GM18861 (cell line): ENCODE measurements around the gene ALDH18A1.
"Not testable (repeated sequence)": the region's sequence is repeated elsewhere in the genome, so short reads cannot be mapped to it uniquely, and the experiment has no call there.

Experiments used
- ATAC-seq: cut with Tn5 transposase; IDR thresholded peaks from one replicate; pipeline ENCODE4 v1.9.1; 2021; ENCODE audit not compliant: unreplicated experiment

ALDH18A1 gene

DNA sequence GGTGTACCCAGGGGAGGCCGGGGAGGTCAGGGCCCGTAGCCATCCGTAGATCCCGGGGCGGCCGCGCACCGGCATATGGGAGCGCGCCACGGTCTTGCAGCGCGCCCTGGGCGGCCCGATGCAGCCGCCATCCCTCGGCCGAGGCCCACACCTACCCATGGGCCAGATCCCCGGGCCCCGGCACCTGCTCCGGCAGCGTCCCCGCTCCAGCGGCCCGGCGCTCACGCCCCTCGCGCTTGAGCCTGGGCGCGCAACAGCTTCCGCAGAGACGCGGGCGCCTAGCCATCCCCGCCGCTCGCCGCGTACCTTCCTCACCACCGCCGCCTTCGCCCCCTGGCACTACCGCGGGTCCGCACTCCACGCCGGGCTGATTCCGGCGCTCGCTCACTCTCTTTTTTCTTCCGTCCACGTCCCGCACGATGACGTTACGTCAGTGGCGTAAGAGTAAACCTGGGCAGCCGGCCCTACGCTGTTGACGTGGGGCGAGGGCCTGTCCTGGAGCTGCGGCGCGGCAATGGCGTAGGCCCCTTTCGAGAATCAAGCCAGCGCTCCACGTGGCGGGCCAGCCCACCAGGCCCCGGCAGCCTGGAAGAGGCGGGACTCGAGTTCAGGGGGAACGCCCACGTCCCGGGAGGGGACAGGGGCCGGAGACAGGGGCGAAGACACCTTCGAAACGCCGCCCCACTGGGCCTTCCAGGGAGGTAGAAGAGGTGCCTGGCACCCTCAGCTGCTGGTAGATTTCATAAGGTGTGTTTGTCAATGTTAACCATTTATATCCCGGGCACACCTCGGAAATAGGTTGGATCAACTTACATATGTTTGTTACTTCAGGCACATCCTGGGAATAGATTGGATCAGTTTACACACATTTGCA, at the start of gene ALDH18A1:
Gene ALDH18A1, minus strand, starts transcription at position 421 of the 874 bp plus-strand sequence. CDS start 3,334 bp downstream, outside the sequence.
- peak; percentile 88 for ATAC-seq

DNA sequence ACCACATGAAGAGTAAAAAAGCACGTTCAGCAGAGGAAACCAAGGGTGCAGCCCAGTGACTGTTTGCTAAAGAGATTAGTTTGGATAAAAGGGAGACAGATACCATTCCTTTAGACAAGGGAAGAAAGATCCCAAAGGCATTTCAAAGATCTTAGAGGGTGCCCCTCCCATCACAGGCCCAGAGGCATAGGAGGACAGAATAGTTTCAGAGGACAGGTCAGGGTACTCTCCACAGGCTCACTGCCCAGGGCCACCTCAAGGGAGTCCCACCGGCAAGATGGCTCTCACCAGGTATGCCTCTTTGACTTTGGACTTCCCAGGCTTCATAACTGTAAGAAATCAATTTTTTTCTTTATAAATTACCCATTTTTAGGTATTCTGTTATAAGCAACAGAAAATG, 41.9 kb upstream of the ALDH18A1 start:
- no peak for ATAC-seq

DNA sequence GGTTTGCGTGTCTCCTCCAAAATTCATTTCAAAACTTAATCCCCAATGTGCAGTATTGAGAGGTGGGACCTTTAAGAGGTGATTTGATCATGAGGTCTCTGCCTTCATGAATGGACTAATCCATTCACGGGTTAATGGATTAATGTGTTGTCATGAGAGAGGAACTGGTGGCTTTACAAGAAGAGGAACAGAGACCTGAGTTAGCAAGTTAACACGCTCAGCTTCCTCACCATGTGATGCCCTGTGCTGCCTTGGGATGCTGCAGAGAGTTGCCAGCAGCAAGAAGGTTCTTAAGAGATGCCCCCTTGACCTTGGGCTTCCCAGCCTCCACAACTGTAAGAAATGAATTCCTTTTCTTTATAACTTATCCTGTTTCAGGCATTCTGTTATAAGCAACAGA, 40.9 kb upstream of the ALDH18A1 start:
- ATAC-seq = no peak

DNA sequence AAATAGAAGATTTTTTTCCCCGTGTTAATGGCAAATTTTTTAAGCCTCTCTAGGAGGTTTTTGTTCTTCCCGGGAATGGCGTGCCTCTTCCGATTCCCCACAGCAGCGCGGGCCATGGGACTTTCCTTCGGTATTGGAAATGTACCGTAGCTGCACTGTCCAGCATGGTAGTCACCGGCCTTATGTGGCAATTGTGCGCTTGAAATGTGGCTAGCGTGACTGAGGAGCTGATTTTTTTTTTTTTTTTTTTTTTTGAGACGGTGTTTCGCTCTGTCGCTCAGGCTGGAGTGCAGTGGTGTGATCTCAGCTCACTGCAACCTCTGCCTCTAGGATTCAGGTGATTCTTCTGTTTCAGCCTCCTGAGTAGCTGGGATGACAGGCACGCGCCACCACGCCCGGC, 38.2 kb upstream of the ALDH18A1 start:
- no peak for ATAC-seq

DNA sequence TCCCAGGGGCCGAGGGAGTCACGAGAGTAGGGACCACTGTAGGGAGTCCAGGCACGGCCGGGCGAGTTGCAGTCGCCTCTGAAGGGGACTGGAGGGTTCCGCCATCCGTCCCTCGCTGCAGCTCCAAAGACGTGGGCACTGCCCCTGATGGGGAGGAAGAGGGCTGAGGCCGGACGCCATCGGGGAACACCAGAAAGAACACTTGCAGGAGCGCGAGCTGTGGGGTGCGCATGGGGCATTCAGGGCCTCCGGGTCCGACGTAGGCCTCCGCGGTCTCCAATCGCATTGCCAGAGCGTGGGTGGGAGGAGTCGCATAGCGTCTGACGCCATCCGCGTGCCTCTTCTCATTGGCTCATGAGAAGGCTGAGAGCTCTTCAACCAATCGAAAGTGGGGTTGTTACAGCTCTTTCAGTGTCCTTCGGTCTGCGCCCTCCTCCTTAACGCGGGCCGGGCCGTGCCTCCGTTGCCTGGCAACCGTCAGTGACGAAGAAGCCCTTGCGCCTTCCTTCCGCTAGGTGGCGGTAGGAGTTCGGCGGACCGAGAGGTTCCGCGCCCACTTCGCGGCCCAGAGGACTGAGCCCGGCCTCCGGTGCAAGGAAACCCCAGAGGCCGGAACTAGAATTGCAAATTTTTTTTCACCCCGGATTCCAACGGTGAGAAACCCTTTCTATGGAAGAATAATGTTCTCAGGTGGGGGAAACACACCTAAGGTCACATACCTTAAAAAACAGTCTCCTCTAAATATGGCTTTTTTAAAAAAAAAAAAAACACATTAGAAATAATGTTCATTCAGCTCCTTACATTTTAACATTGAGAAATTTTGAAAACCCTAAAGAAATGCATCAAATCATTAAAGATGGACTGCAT, 37.4 kb upstream of the ALDH18A1 start, which contains the start of gene TCTN3:
Gene TCTN3, minus strand, starts transcription at position 260 of the 867 bp plus-strand sequence. Its CDS starts 28 bp downstream, at position 232.
- peak; percentile 98 for ATAC-seq

DNA sequence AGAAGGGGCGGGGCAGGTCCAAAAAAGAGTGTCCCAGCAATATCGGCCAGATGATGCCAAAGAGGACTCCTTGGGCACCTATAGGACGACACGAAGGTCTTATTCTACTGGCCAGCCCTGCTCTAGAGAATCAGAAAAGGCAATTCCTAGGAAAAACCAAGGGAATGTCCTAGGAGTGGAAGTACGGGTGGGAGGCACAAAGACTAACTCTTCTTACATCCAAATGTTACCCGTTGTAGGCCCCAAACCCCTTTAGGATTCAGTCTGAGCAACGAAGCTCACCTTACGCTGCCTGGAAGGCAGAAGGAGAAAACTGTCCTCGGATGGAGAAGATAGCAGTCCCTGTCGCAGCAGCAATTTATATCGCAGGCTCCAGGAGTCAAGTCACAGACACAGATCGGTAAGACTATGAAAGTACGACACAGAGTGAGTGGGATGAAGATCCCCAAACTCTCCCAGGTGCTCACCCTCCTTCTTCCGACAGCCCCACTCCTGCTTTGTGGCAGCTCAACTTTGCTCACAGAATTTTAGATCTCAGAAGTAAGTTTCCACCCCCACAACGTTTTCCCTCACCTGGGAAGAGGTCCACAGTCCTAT, 36.7 kb upstream of the ALDH18A1 start:
- ATAC-seq = no peak

DNA sequence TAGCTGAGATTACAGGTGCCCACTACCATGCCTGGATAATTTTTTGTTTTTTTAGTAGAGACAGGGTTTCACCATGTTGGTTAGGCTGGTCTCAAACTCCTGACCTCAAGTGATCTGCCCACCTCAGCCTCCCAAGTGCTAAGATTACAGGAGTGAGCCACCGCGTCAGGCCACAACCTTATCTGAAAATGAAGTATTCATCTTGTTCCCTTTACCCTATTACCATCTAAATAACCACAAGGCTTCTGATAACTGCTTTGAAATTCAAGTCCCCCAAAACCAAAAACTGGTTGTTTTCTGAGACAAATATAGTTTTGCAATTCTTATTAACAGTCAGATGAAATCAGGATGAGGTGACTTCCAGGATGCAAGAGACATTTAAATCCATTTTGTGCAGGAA, 34.8 kb upstream of the ALDH18A1 start:
- ATAC-seq = no peak

DNA sequence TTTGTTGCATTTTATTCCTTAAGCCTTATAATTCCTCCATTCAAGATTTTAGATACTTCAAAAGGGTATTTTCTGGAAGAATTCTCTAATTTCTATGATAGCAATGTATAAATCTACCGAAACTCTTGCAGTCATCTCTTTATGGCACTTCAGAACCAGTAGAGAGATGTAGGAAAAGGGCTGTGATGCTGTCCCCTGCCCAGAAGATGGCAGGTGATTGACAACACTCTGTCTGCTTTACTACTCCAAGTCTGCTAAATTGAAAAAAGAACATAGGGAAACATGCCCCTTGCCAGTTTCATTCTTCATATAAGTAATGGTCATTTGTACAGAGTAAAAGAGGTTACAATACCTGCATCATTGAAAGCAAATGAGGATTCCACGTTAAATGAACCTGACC, 32.1 kb upstream of the ALDH18A1 start:
- no peak for ATAC-seq

DNA sequence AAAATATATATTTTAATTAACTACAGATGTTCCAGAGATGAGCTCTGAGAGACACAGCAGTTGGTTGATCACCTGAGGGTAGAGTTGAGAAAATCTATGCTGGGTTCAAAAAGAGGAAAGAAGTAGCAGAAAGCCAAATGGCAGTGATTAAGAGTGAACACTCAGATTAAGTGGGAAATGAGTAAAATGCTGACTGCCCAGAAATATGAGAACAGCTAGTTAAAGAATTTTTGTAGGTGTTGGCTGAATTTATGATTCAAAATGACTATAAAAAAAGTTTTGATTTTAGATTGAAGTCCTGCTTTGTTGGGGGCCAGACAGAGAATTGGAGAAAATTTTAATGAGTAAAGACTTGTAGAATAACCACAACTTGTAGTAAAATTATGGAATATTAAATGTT, 27.5 kb upstream of the ALDH18A1 start:
- no peak for ATAC-seq

DNA sequence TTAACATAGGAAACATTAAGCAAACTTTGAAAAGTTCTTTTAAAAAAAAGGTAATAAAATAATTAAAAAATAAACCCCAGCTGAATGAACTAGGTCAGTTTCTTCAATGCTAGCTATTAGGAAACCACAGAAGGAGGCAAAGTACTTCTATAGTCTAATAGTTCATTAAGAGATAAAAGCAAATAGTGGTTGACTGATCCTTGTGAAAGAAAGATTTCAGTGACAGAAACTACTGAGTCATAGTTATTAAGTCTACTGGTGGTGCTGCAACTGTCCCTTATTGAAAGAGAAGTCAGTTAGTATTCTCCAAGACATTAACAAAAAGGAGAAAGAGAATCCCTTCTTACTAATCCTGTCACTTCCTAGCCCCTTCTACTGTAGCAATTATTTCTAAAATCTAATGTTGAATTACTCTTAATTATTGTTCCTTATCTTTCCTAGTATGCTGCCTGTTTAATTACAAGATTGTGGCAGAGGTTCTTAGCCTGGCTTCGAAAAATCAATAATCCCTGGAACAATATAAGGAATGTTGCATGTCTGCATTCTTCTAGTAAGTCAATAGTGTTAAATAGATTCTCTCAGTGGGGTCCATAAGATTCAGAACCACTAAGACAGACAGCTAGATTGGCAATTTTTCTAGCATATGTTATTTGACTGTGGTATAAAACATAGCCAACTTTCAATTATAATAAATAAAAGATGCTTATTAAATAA, 19.0 kb upstream of the ALDH18A1 start:
- no peak for ATAC-seq

DNA sequence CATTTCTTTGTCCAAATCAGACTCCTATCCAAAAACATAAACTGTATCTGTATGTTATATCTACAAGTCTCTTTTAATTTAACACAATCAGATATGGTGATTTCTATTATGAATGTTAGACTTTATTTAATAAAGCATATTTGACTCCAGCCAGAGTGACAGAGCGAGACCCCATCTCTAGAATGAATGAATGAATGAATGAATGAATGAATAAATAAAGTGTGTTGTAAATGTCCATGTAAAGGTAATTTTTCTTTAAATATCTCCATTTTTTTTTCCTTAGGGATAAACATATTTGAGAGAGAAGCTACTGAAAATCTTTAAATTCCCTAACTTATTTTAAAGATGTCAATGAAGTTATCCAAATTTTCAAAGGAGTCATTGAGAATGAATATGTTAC, 18.1 kb upstream of the ALDH18A1 start:
- ATAC-seq = no peak

DNA sequence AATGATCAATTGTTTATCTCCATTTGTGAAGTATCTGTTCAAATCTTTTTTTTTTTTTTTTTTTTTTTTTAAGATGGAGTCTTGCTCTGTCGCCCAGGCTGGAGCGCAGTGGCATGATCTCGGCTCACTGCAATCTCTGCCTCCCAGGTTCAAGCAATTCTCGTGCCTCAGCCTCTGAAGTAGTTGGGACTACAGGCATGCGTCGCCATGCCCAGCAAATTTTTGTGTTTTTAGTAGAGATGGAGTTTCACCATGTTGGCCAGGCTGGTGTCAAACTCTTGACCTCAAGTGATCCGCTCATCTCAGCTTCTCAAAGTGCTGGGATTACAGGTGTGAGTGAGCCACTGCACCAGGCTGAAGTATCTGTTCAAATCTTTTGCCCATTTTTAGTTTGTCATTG, 16.1 kb upstream of the ALDH18A1 start:
- not testable (repeated sequence) for ATAC-seq

DNA sequence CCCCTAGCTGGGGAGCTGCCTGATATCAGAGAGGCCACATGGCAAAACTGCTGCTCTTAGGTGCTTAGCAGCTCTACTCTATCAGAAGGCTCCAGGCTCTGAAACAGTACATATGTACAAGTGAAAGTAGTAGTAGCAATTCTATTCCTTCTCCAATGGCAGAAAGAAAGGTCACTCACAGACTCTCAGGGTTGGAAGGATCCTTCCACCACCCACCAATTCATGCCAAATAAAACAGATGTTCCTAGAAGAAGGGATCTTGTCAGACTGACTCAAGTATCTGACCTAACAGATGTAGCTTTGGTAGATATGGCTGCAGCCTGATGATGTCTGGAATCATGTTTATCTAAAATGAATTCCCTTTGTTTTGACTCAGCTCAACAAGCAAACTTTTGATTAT, 8.0 kb upstream of the ALDH18A1 start:
- ATAC-seq = no peak

DNA sequence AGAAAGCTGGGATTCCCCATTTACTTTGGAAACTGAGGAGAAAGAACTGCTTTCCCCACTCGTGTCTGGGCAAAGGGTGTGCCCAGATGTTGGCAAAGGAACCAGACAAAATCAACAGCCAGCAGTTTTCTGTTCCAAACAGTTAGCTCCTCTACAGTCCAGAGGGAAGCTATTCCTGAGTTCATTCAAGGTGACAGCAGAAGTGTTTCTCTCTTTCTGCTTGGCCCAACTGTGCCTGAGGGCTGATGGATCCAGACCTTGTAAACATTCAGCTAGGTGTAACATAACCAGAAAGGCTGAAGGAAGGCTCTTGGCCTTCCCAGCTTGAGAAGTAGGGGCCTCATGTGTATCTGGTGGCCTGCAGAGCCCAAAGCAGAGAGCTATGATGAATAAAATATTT, 7.0 kb upstream of the ALDH18A1 start:
- no peak for ATAC-seq

DNA sequence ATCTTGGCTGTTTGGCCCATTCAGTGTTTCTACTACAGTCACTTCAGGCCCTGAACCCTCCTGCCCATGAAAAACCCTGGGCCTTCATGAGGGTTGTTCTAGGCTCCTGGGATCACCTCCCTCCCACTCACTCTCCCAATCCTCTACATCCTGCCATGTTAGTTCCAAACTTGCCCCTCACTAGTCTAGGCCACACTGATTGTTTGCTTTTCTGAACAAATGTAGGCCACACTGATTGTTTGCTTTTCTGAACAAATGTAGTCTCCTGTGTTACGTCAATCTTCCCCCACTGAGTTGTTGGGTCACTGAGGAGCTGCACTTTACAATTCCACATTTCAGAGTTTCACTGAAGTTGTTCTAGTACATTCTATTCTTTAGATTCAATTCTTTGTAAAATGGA, 5.3 kb upstream of the ALDH18A1 start:
- no peak for ATAC-seq

DNA sequence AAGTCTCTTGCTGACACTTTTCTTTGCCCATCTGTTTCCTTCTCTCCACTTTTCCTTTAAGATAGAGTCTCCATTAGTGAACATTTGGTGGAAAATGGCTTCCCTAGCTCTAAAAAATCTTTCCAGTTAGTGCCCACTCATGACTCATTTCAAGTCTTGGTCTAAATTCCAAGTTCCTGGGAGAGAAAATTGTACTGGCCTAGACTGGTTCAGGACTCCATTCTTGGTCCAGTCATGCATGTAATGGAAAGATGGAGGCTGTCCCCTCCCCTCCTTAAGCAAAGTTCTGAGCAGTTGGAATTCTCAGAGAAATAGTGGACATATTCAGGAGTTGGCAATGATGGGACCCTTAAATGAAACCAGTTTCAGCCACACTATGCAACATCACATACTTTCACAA, 3.8 kb upstream of the ALDH18A1 start:
- no peak for ATAC-seq

DNA sequence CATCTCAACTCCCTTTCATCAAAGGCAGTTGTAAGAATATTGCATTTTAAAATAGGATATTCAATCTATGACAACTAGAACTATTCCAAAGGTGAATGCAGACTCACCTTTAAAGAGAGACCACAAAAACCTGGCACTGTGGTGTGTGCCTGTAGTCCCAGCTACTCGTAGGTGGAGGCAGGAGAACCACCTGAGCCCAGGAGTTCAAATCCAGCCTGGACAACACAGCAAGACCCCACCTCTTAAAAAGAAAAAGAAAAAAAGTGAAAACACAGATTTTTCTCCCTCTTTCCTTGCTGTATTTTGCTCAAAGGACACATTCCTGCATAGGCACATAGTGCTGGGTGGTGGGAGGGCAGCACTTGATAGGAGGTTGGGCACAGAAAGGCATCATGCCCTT, 739 bp upstream of the ALDH18A1 start:
- no peak for ATAC-seq

DNA sequence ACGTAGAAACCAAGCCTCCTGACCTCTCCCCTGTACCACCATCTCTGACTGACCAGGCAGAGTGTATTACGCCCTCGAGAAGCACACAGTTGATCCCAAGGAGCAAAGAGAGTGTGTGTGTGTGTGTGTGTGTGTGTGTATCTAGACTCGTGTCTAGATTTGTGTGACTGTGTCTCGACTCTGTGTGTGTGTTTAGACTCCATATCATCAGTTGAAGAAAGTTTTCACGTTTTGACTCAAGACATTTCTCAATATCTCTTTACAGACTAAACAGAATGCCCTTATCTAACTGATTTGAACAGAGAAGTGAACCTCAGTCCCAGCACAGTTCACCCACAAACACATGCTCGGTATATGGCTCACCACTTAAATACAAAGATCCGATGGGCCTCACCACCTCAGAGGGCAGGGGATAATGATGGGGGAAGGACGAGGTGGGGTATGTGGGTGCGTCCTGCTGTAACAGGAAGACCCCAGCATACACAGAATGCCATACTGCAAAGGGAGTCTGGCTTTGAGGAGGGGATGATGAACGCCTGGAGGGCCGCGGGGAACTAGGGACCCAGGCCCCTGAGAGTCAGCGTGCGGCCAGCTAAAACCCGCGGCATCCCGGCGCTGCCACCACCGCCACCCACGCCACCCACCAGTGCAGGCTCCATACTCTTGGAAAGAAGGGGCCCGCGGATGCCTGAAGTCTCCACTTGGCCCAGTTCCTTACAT, 780 bp downstream of the ALDH18A1 start:
- ATAC-seq = no peak

DNA sequence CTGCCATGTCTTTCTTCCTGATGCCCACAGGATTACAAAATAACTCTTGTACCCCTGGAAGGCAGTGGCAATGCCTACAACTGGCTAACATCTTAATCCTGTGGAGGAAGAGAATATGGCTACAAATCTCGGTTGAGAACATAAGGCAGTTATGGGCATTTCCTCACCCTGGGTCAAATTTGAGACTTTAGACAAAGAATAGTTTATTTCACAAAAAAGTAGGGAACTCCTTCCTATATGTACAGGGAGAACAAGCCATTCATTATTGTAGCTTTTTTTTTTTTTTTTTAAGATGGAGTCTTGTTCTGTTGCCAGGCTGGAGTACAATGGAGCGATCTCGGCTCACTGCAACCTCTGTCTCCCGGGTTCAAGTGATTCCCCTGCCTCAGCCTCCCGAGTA, 2.6 kb downstream of the ALDH18A1 start:
- no peak for ATAC-seq

DNA sequence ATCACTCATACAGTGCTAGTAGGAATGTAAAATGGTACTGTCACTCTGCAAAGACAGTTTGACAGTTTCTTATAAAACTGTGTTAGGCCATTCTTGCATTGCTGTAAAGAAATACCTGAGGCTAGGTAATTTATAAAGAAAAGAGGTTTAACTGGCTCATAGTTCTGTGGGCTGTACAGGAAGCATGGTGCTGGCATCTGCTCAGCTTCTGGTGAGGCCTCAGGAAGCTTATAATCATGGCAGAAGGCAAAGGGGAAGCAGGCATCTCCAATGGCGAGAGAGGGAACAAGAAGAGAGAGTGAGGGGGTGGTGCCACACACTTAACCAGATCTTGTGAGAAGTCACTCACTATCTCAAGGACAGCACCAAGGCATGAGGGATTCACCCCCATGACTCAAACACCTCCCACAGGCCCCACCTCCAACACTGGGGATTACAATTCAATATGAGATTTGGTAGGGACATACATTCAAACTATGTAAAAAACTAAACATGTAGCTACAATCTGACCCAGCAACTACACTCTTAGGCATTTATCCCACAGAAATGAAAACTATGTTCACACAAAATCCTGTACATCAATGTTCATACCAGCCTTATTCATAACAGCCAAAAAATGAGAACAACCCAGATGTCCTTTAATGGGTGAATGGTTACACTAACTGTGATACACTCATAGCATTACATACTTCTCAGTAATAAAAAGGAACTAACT, 5.0 kb downstream of the ALDH18A1 start:
- ATAC-seq = no peak
